HCT116 (cell line): ENCODE results near the gene TFPI2.

Experiments
- CTCF ChIP-seq, 3 experiments: fragments of 200-600 bp in 1 of 3; sonication (generic) in 1 of 3; IDR thresholded peaks in 2 of 3; conservative IDR thresholded peaks in 1 of 3; 2 replicates each; pipeline ENCODE4 v1.5.1; 2012 to 2017; ENCODE audit warnings: low read depth in 2 of 3, low read length in 2 of 3, antibody characterized with exemption in 1 of 3, borderline replicate concordance in 1 of 3, control low read depth in 1 of 3, mild to moderate bottlenecking in 1 of 3, mixed read lengths in 1 of 3, mixed run types in 1 of 3, moderate library complexity in 1 of 3; ENCODE audit not compliant: insufficient read depth in 1 of 3
- EGR1 ChIP-seq: IDR thresholded peaks from 2 replicates; pipeline ENCODE4 v1.6.1; 2012; ENCODE audit warnings: low read depth
- EZH2 ChIP-seq: fragments of 200-600 bp; sonication (generic); IDR thresholded peaks from 2 replicates; pipeline ENCODE4 v1.6.1; 2017; ENCODE audit warnings: antibody characterized with exemption, mixed run types
- JUND ChIP-seq: IDR thresholded peaks from 2 replicates; pipeline ENCODE4 v1.6.1; 2012
- POLR2A ChIP-seq: IDR thresholded peaks from 2 replicates; pipeline ENCODE4 v1.7.0; 2011; ENCODE audit warnings: borderline replicate concordance; ENCODE audit not compliant: insufficient read depth, insufficient read length; ENCODE audit errors: extremely low read depth
- POLR2AphosphoS5 ChIP-seq: IDR thresholded peaks from 2 replicates; pipeline ENCODE4 v1.6.1; 2011; ENCODE audit warnings: mild to moderate bottlenecking, low read depth, low read length, moderate library complexity
- RAD21 ChIP-seq: IDR thresholded peaks from 2 replicates; pipeline ENCODE4 v1.6.1; 2012; ENCODE audit warnings: low read depth, mild to moderate bottlenecking
- SIN3A ChIP-seq: IDR thresholded peaks from 2 replicates; pipeline ENCODE4 v1.6.1; 2012; ENCODE audit warnings: low read depth
- TCF7L2 ChIP-seq: IDR thresholded peaks from 2 replicates; pipeline ENCODE4 v1.7.0; 2011; ENCODE audit warnings: borderline replicate concordance, inconsistent platforms; ENCODE audit not compliant: insufficient read depth, insufficient read length; ENCODE audit errors: extremely low read depth
- YY1 ChIP-seq: IDR thresholded peaks from 2 replicates; pipeline ENCODE4 v1.6.1; 2011; ENCODE audit warnings: low read length, low read depth, moderate library complexity, mild to moderate bottlenecking; ENCODE audit not compliant: insufficient replicate concordance; ENCODE audit errors: extremely low read depth
- ZFX ChIP-seq: fragments of 450-650 bp; IDR thresholded peaks from 2 replicates; pipeline ENCODE4 v1.6.1; 2017
- TF ChIP-seq, protein P1 (sequence below): IDR thresholded peaks from 2 replicates; pipeline ENCODE4 v1.6.1; 2012; ENCODE audit warnings: low read depth
- TF ChIP-seq, protein P2 (sequence below): IDR thresholded peaks from 2 replicates; pipeline ENCODE4 v1.6.1; 2011; ENCODE audit warnings: mild to moderate bottlenecking, low read length, moderate library complexity; ENCODE audit not compliant: insufficient replicate concordance; ENCODE audit errors: extremely low read depth

GRCh38 chr7:93858857-93859256, 31.7 kb downstream of the TFPI2 start:
- TF ChIP-seq EZH2 (no peak), CTCF (IDR thresholded peaks at IDR 0.05 in 2 of 3, conservative IDR thresholded peaks at IDR 0.05 in 1 of 3; ENCODE audit: borderline replicate concordance in 1 of 3, insufficient read depth in 1 of 3, low read depth in 2 of 3, low read length in 2 of 3) (no peak), YY1 (no peak), POLR2AphosphoS5 (no peak), TCF7L2 (no peak), POLR2A (no peak), ZFX (no peak), SIN3A (no peak), EGR1 (no peak), RAD21 (no peak), JUND (no peak)
- TF ChIP-seq, protein P1, sequence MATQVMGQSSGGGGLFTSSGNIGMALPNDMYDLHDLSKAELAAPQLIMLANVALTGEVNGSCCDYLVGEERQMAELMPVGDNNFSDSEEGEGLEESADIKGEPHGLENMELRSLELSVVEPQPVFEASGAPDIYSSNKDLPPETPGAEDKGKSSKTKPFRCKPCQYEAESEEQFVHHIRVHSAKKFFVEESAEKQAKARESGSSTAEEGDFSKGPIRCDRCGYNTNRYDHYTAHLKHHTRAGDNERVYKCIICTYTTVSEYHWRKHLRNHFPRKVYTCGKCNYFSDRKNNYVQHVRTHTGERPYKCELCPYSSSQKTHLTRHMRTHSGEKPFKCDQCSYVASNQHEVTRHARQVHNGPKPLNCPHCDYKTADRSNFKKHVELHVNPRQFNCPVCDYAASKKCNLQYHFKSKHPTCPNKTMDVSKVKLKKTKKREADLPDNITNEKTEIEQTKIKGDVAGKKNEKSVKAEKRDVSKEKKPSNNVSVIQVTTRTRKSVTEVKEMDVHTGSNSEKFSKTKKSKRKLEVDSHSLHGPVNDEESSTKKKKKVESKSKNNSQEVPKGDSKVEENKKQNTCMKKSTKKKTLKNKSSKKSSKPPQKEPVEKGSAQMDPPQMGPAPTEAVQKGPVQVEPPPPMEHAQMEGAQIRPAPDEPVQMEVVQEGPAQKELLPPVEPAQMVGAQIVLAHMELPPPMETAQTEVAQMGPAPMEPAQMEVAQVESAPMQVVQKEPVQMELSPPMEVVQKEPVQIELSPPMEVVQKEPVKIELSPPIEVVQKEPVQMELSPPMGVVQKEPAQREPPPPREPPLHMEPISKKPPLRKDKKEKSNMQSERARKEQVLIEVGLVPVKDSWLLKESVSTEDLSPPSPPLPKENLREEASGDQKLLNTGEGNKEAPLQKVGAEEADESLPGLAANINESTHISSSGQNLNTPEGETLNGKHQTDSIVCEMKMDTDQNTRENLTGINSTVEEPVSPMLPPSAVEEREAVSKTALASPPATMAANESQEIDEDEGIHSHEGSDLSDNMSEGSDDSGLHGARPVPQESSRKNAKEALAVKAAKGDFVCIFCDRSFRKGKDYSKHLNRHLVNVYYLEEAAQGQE = no peak
- TF ChIP-seq, protein P2, sequence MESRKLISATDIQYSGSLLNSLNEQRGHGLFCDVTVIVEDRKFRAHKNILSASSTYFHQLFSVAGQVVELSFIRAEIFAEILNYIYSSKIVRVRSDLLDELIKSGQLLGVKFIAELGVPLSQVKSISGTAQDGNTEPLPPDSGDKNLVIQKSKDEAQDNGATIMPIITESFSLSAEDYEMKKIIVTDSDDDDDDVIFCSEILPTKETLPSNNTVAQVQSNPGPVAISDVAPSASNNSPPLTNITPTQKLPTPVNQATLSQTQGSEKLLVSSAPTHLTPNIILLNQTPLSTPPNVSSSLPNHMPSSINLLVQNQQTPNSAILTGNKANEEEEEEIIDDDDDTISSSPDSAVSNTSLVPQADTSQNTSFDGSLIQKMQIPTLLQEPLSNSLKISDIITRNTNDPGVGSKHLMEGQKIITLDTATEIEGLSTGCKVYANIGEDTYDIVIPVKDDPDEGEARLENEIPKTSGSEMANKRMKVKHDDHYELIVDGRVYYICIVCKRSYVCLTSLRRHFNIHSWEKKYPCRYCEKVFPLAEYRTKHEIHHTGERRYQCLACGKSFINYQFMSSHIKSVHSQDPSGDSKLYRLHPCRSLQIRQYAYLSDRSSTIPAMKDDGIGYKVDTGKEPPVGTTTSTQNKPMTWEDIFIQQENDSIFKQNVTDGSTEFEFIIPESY = no peak
